Activated CD4-positive, CD25-positive, alpha-beta regulatory T cell treated with anti-CD3 and anti-CD28 coated beads, Interleukin-2, amount 50 U/mL, for 24 hours (primary cell): ENCODE measurements around the gene CAMKMT.
"Not testable (repeated sequence)": the region's sequence is repeated elsewhere in the genome, so short reads cannot be mapped to it uniquely, and the experiment has no call there.

Source experiments
- ATAC-seq, 2 donors: fragments of 150-1000 bp; cut with Tn5 transposase; one replicate each; pipeline ENCODE4 v1.10.0; 2021; ENCODE audit warnings: mild to moderate bottlenecking in 1 of 2, moderate library complexity in 1 of 2

Gene CAMKMT

GRCh38 chr2:44362207-44363015 is 664 bp downstream of the CAMKMT start:
- peak; percentile 23 to 28 for ATAC-seq

DNA sequence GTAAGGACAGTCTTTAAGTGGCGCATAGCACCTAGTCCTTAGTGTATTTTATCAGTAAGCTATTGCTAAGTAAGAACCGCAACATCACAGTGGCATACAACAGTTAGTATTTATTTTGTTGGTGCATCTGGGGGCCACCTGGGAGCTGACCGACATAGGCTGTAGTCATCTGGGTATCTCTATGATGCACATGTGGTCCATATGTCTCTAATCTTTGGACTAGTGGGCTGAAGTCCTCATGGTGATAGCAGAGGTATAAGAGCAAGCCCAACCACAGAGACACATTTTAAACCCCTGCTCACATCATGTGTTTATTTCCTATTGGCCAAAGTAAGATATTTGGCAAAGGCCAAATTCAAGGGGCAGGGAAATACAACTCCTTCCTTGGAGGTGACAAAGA is 2.9 kb downstream of the CAMKMT start:
- ATAC-seq: no peak

DNA sequence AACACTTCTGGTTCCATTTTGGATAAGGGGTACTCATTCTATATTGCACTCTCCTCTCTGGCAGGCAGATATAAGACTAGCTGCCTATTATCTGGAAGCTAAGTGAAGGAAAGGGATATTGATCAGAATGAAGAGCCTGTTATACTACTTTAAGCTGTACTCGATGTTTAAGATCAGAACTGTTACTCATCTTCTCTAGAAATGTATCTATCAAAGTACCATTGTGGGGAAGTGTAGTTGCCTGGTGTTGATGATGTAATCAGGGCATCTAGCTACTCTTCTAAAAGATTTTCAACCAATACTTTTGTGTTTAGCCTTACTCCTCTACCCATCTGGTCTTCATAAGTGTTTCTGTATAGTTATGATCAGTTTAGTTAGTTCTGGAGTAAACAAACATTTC is 5.8 kb downstream of the CAMKMT start:
- ATAC-seq: peak; percentile 80 to 91

- no peak for ATAC-seq
Observed at GRCh38 chr2:44369392-44369791, 7.6 kb downstream of the CAMKMT start.

DNA sequence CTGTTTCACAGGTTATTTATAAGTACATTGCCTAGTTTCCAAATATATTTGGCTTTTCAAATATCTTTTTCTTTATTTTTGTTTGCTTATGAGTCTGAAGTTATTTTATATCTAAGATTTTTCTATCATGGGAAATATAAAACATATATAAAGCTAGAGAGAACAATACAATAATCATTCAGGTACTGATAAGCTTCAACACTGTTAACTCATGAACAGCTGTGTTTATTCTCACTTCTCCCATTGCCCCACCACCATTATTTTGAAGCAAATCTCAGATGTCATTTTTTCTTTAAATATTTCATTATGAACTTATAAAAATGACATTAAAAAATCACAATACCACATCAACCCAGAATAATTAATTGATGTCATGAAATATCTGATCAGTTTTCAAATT is 9.7 kb downstream of the CAMKMT start:
- no peak for ATAC-seq

GRCh38 chr2:44372246-44372645 is 10.5 kb downstream of the CAMKMT start:
- ATAC-seq: no peak

GRCh38 chr2:44377486-44377885 is 15.7 kb downstream of the CAMKMT start:
- ATAC-seq: no peak

GRCh38 chr2:44385226-44385625 is 23.5 kb downstream of the CAMKMT start:
- not testable (repeated sequence) for ATAC-seq

DNA sequence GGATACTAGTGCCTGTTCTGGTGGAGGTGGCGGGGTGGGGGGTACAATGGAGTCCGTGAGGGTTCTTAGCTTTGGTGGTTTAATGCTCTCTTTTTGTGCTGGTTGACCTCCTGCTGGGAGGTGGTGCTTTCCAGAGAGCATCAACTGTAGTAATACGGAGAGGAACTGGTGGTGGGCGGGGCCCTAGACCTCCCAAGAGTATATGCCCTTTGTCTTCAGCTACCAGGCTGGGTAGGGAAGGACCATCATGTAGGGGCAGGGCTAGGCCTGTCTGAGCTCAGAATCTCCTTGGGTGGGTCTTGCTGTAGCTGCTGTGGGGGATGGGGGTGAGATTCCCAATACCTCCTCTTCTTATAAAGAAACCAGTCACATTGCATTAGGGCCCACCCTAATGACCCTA is 27.1 kb downstream of the CAMKMT start:
- ATAC-seq: no peak

DNA sequence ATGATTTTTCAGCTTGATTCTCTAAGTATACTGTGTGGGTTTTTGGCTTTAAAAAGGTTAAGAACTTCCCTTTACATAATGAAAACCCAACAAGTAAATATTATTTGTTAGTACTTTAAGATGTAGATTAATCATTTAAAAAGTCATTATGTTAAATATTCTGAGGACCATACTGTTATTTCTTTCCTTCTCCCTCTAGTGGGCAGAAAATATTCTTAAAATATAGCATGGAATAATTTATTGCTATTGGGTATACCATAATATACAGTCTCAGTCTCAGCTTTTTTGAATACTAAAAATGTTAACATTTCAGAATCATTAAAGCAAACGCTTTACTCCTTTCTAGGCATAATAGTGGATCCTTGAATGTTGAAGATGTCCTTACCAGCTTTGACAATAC is 28.1 kb downstream of the CAMKMT start:
- ATAC-seq: no peak

GRCh38 chr2:44392338-44392943 is 30.7 kb downstream of the CAMKMT start:
- no peak for ATAC-seq

- ATAC-seq: no peak
Observed at GRCh38 chr2:44397447-44398175, 35.9 kb downstream of the CAMKMT start.

- no peak for ATAC-seq
Observed at GRCh38 chr2:44398243-44398897, 36.6 kb downstream of the CAMKMT start.

DNA sequence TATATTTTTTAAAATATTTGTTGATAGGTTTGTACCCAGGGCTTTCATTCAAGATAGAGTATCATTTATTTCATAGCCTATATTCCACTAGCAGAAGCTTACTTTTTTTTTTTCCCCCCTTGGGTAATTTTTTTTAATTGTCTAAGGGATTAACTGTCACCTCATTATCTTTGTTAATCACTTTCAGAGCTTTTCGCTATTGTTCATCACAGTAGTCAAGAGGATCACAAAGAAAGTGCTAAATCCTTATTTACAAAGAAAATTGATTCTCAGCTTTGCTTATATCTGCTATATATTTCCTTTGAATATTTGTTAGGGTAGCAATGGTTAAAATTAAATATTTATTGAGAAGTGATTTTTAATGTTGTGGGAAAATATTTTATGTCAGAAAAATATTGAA is 59.0 kb downstream of the CAMKMT start:
- no peak for ATAC-seq

DNA sequence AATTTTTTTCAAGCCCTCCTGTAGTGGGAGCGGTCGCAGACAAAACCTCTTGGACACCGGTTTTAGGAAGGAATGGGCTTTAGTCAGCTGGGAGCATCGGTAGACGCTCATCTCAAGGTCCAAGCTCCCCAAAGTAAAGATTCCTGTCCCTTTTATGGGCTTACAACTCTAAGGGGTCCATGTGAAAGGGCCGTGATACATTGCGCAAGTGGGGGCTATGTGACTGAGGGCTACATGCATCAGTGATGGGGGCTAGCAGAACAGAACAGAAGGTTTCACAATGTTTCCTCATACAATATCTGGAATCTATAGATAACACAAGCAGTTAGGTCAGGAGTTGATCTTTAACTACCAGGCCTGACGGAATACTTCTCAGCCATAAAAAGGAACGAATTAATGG is 62.5 kb downstream of the CAMKMT start:
- no peak for ATAC-seq

DNA sequence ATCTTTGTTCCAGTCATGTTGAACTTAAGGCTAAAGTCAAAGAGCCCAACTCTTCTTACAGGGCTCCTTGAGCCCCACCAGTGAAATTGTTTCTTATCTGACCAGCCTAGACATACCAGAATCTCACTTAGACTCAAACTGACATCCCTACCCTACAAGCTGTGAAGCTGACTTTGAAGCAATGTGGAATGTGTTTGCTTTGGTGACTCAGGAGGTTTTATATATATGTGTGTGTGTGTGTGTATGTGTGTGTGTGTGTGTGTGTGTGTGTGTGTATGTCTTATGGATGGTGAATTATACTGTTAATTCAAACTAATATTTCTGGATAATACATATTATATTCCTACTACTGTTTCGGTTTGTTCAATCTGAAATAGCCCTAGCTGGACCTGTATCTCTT is 67.3 kb downstream of the CAMKMT start:
- ATAC-seq: no peak

DNA sequence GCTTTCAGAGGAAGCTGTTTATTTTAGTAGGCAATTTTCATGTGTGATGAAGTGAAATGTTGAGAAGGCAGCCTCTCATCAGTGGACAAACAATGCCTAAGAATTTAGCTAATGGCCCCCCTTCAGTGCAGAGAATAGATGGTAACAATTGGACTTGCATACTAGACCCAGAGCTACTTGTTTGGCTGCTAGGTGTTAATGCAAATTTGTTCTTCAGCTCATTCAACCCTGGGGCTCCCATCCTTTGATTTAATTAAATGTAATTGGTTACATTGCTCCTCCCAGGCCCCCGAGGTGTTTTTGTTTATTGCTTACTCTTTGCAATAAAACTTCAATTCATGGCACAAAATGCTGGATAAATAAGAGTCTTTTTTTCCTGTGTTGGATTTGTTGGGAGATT is 68.6 kb downstream of the CAMKMT start:
- no peak for ATAC-seq

DNA sequence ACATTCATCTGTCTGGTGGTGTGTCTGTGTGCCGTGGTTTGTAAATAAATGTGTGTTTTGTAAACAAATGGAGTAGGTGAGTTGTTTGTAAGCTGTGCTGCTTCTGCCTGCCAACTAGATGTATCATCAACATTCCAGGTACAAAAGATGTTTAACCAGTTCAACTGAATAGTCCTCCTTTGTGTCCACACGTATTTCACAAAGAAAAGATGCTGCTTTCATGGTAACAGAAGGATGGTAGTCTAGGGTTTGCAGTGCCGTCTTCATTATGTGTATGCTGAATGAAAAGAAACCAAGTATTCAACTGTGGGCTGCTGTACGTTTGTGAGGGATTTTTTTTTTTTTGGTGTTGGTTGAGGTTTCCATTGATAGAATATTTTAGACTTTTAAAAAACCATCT is 72.1 kb downstream of the CAMKMT start:
- ATAC-seq: no peak

- no peak for ATAC-seq
Observed at GRCh38 chr2:44441200-44441599, 79.5 kb downstream of the CAMKMT start.

DNA sequence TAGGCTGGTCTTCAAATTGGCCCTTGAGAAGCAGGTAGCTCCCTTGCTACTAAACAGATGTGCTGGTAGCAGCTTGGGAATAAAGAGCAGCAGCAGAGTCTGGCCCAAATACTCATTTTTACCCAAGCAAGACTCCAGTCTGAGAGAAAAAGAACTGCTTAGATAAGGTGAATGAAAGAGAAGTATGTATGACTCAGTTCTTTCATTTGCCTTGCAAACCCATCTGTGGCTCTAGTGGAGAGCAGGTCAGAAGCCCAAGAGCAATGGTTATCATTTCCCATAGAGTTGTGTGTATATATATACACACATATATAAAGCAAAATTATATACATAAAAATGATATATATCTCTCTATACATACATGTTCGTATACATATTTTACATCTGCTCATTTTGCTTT is 80.3 kb downstream of the CAMKMT start:
- ATAC-seq: no peak

GRCh38 chr2:44443517-44443916 is 81.8 kb downstream of the CAMKMT start:
- ATAC-seq: no peak

DNA sequence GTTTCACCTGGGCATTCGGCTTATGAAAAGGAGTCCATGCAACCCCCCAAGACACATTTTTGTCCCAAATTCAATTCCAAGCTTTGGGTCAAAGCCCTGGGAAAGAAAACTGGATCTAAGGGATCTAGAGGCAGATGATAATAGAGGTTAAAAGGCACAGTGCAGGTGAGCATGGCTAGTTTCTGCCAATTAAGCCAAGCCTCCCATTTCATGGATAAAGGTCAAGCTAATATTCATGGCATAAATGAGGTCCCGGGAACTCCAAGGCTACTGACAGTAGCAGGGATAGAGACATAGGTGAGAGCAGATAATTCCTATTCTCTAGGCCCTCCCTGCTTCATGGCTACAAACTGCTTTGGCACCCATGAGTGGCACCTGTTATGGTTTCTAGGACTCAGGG is 83.1 kb downstream of the CAMKMT start:
- no peak for ATAC-seq

DNA sequence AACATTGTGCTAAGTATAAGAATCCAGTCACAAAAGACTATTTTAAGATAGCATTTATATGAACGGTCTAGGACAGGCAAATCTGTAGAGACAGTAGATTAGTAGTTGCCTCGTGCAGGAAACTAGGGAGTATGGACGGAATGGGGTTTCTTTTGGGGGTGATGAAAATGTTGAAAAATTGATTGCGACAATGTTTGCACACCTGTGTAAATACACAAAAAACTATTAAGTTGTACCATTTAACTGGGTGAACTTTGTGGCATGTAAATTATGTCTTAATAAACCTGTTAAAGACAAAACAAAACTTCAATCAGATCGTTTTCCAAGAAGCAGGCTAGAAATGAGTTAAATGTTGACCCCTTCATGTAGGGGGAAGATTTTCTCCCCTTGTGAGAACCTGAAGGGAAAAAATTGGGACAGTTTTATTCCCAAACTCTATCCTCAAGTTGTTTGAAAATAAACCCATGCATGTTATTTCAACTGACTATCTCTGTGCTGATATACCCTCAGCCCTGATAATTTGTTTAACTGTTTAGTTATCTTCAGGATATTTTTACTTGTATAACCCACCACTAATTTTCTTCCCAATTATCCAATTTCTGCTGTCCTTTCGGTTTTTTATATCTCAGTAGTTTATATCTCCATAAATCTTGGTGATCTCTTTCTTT is 87.2 kb downstream of the CAMKMT start:
- no peak for ATAC-seq
